HG03066 (cell line): ENCODE results near the gene MYCBP2.
"Not testable (repeated sequence)": the region's sequence is repeated elsewhere in the genome, so short reads cannot be mapped to it uniquely, and the experiment has no call there.

Experiments used
- ATAC-seq: cut with Tn5 transposase; IDR thresholded peaks from one replicate; pipeline ENCODE4 v1.9.1; 2021; ENCODE audit warnings: low read depth; ENCODE audit not compliant: unreplicated experiment

The MYCBP2 gene

GRCh38 chr13:77040835-77041234 is 286.1 kb downstream of the MYCBP2 start:
- ATAC-seq = no peak

GRCh38 chr13:77040076-77040475 is 286.8 kb downstream of the MYCBP2 start:
- no peak for ATAC-seq

- no peak for ATAC-seq
These were observed 287.9 kb downstream of the MYCBP2 start for GRCh38 chr13:77038907-77039480.

GRCh38 chr13:77036279-77036678 is 290.6 kb downstream of the MYCBP2 start:
- no peak for ATAC-seq

- no peak for ATAC-seq
These were observed 292.0 kb downstream of the MYCBP2 start for GRCh38 chr13:77034881-77035280.

- no peak for ATAC-seq
These were observed 293.1 kb downstream of the MYCBP2 start for GRCh38 chr13:77033717-77034302.

GRCh38 chr13:77031656-77032243 is 295.1 kb downstream of the MYCBP2 start:
- ATAC-seq = no peak

GRCh38 chr13:77029436-77029835 is 297.5 kb downstream of the MYCBP2 start:
- no peak for ATAC-seq

GRCh38 chr13:77028202-77028601 is 298.7 kb downstream of the MYCBP2 start:
- ATAC-seq = no peak

GRCh38 chr13:77026861-77027621 is 299.9 kb downstream of the MYCBP2 start, which contains the start of gene FBXL3:
Gene FBXL3 (minus strand): TSS chr13:77027159. CDS start chr13:77021860, 5,299 bp downstream.
- ATAC-seq = peak; percentile 64

- ATAC-seq = peak; percentile 59
These were observed 300.5 kb downstream of the MYCBP2 start for GRCh38 chr13:77026255-77026860.

- no peak for ATAC-seq
These were observed 304.6 kb downstream of the MYCBP2 start for GRCh38 chr13:77022341-77022740.

- ATAC-seq = no peak
These were observed 307.1 kb downstream of the MYCBP2 start for GRCh38 chr13:77019756-77020155.

- ATAC-seq = no peak
These were observed 309.8 kb downstream of the MYCBP2 start for GRCh38 chr13:77016888-77017623.

- ATAC-seq = no peak
These were observed 310.6 kb downstream of the MYCBP2 start for GRCh38 chr13:77016251-77016812.

- ATAC-seq = no peak
These were observed 311.8 kb downstream of the MYCBP2 start for GRCh38 chr13:77014906-77015685.

- ATAC-seq = no peak
These were observed 312.9 kb downstream of the MYCBP2 start for GRCh38 chr13:77013853-77014542.

GRCh38 chr13:77009719-77010118 is 317.2 kb downstream of the MYCBP2 start:
- ATAC-seq = not testable (repeated sequence)

GRCh38 chr13:77009011-77009410 is 317.9 kb downstream of the MYCBP2 start:
- peak; percentile 59 for ATAC-seq
